ENCODE results near the gene PSMD6.

GRCh38 chr3:64021922-64022321 is 1.4 kb downstream of the PSMD6 start:
- TF ChIP-seq SMC3 (conservative IDR thresholded peaks at IDR 0.05; ENCODE audit: poor library complexity) (no peak), CTCF (IDR thresholded peaks at IDR 0.05; ENCODE audit: poor library complexity, severe bottlenecking) (peak; percentile 11), RAD21 (conservative IDR thresholded peaks at IDR 0.05) (no peak), EZH2 (IDR thresholded peaks at IDR 0.05; ENCODE audit: borderline replicate concordance, insufficient read depth, low read length, poor library complexity, severe bottlenecking) (no peak), MXI1 (conservative IDR thresholded peaks at IDR 0.05; ENCODE audit: poor library complexity, severe bottlenecking) (no peak), EP300 (conservative IDR thresholded peaks at IDR 0.05; ENCODE audit: poor library complexity, severe bottlenecking) (no peak), TAF1 (IDR thresholded peaks at IDR 0.05; ENCODE audit: low read depth) (no peak)
- TF ChIP-seq, protein P1, sequence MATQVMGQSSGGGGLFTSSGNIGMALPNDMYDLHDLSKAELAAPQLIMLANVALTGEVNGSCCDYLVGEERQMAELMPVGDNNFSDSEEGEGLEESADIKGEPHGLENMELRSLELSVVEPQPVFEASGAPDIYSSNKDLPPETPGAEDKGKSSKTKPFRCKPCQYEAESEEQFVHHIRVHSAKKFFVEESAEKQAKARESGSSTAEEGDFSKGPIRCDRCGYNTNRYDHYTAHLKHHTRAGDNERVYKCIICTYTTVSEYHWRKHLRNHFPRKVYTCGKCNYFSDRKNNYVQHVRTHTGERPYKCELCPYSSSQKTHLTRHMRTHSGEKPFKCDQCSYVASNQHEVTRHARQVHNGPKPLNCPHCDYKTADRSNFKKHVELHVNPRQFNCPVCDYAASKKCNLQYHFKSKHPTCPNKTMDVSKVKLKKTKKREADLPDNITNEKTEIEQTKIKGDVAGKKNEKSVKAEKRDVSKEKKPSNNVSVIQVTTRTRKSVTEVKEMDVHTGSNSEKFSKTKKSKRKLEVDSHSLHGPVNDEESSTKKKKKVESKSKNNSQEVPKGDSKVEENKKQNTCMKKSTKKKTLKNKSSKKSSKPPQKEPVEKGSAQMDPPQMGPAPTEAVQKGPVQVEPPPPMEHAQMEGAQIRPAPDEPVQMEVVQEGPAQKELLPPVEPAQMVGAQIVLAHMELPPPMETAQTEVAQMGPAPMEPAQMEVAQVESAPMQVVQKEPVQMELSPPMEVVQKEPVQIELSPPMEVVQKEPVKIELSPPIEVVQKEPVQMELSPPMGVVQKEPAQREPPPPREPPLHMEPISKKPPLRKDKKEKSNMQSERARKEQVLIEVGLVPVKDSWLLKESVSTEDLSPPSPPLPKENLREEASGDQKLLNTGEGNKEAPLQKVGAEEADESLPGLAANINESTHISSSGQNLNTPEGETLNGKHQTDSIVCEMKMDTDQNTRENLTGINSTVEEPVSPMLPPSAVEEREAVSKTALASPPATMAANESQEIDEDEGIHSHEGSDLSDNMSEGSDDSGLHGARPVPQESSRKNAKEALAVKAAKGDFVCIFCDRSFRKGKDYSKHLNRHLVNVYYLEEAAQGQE (IDR thresholded peaks at IDR 0.05; ENCODE audit: borderline replicate concordance), result no peak

Measured in neural cell (in vitro differentiated cells).